HG02970 (cell line): Measurements from ENCODE around the gene KLHDC10.
"Not testable (repeated sequence)": the region's sequence is repeated elsewhere in the genome, so short reads cannot be mapped to it uniquely, and the experiment has no call there.

Experiments used
- ATAC-seq: cut with Tn5 transposase; IDR thresholded peaks from one replicate; pipeline ENCODE4 v1.9.1; 2021; ENCODE audit warnings: mild to moderate bottlenecking, moderate library complexity, moderate number of reproducible peaks; ENCODE audit not compliant: unreplicated experiment, low FRiP score

The KLHDC10 gene

DNA sequence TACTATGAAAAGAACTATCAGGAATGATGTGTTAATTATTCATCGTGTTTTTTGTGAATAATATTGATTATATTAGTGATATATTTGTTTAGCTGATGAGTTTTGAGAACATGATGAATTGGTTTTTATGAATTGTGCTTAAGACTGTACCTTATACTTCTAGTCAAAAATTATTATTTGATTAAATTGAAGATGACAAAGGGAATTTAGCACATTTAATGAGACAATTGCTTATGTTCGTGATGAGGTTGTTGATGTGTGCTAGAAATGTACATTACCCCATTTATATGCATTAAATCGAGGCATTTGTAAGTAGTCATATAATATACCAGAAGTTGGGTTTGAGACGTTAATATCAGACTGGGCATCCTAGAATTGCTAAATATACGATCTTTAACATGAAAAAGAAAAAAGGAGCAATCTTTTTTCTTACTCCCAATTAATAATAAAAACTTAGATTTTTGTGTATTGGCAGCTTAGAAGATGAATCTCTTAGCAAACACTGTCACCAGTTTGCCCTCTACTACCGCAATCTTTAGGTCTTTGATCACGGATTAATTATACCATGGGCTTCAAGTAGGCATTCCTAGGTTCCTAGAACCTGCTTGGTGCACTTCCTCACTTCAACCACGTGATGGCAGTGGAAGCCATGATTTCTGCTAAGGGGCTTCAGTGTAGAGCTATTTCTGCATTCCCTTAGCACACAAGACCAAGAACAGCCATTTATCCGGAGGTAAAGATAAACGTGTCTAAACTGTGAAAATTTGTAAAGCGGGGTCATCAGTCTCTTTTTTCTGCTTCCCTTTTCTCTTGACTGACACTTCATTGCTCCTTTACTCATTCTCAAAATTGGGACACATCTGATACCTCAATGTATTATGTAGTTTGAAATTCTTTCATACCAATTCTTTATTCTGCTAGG, 1.6 kb downstream of the KLHDC10 start:
- ATAC-seq, result no peak

DNA sequence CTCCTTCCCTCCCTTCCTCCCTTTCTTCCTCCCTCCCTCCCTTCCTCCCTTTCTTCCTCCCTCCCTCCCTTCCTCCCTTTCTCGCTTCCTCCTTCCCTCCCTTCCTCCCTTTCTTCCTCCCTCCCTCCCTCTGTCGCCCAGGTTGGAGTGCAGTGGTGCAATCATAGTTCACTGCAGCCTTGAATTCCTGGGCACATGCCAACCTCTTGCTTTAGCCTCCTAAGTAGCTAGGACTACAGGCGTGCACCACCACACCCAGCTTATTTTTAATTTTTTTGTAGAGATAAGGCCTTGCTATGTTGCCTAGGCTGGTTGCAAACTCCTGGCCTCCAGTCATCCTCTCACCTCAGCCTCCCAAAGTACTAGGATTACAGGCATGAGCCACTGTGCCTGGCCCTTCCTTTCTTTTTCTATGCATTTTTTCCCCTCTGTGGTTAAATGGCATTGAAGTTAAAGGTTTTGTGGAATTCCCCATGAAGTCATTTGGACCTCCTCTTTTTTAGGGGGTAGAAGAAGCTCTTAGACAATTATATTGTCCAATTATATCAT, 9.6 kb downstream of the KLHDC10 start:
- ATAC-seq, result no peak

DNA sequence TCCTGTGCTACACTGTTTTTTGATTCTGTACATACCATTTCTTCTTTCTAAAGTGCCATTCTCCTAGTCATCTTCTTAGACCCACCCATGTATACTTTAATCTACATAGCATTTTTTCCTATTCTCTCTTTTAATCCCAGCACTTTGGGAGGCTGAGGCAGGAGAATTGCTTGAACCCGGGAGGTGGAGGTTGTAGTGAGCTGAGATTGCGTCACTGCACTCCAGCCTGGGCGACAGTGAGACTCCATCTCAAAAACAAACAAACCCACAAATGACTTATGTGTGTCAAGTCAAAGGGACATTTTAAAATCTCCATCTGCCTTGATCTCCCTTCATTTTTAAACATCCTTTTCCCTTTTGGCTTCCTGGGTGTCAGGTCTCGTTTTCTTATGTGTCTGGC, 13.2 kb downstream of the KLHDC10 start:
- ATAC-seq, result not testable (repeated sequence)

DNA sequence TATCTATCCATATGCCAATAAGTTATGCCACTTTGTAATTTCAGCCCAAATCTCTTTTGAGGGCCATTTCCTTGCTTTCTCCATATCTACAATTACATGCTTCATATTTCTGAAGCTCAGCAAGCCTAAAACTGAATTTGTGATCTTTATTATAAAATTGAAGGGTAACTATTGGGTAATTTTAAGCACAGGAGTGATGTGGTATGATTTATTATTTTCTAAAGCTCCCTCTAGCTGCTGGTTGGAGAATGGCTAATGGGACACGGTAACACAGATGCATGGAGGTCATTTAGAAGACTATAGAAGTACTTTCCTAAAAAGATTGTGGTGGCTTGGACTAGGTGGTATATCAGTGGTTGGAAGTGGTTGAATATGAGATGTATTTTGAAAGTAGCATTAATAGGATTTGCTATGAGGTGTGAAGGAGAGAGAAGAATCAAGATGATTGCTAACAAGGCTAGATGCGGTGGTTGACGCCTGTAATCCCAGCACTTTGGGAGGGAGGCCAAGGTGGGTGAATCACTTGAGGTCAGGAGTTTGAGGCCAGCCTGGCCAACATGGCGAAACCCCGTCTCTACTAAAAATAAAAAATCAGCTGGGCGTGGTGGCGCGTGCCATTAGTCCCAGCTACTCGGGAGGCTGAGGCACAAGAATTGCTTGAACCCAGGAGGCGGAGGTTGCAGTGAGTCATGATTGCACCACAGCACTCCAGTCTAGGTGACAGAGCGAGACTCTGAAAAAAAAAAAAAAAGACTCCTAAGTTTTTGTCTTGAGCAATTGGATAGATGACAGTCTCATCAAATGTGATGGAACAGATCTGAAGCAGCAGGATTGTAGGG, 13.9 kb downstream of the KLHDC10 start:
- no peak for ATAC-seq

DNA sequence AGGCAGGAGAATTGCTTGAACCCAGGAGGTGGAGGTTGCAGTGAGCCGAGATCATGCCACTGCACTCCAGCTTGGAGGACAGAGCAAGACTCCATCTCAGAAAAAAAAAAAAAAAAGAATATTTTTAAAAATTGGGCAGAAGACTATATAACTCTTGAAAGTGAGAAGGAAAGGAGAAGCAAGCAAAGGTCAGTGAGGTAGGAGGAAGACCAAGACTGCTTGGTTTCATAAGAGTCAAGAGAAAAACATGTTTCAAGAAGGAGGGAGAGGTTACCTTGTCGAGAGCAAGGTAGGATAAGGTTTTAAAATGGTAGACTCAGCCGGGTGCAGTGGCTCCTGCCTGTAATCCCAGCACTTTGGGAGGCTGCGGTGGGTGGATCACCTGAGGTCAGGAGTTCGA, 14.9 kb downstream of the KLHDC10 start:
- ATAC-seq, result not testable (repeated sequence)

DNA sequence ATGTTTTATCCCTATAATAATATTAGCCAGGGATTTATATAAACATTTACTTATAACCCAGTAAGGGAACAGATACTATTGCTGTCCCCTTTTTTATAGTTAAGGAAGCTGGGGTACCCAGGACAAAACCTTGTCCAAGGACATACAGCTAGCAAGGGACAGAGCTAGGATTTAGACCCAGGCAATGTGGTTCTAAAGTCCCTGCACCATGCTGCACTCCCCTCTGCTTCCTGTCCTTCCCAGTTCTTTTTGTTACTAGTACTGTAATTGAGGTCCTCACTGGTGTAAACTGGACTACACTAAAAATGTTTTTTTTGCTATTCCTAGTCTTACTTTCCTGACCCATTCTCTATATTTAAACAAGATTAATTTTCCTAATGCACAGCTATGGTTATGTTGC, 16.6 kb downstream of the KLHDC10 start:
- no peak for ATAC-seq

DNA sequence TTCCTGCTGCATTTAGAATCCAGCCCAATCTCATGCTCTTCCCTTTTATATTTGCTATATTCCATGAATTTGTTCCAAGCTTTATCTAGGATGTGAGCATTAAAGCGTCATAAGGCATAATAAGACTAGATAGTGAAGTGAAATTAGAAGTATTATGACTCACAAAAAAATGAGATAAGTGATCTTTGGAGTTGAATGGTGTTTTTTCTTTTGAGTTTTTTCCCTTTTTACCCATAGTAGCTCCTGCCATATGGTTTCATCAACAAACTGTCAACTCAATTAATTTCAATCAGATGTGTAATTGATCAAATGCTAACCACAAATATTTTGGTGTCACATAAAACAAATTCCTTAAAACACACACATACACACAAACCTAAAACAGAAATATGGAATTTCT, 17.0 kb downstream of the KLHDC10 start:
- ATAC-seq, result no peak

DNA sequence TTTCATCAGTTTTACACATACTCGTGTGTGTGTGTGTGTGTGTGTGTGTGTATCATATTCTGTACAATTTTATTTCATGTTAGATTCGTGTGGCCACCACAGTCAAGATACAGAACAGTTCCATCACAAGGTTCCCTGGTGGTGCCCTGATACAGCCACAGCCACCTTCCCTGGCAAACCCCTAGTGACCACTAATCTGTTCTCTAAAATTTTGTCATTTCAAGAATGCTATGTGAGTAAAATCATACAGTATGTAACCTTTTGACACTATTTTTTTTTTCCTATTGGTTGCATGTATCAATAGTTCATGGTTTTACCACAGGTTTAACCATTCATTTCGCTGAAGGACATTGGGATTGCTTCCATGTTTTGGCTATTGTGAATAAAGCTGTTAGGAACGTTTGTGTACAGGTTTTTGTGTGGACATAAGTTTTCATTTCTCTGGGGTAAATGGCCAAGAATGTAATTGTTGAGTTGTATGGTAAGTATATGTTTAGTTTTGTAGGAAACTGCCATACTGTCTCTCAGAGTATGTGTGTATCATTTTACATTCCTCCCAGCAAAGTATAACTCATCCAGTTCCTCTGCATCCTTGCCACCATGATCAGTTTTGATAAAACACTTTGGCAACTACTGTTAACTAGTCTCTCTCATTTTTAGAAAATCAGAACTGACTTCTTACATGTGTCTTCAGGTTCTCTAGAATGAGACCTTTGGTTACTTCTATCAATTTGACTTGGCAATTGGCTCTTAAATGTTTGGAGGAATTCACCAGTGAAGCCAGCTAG, 20.6 kb downstream of the KLHDC10 start:
- no peak for ATAC-seq

DNA sequence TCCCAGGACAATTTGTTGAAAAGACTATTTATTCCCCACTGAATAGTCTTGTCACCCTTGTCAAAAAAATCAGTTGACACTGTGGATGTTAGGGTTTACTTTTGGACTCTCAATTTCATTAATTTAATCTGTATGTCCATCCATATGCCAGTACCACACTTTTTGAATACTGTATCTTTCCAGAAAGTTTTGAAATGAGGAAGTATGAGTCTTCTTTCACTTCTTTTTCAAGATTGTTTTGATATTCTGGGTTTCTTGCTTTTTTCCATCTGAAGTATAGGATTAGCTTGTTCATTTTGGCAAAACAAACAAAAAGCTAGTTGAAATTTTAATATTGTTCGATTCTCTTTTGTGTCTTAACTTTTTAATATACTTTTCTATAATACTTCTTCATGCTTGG, 21.7 kb downstream of the KLHDC10 start:
- ATAC-seq, result no peak

DNA sequence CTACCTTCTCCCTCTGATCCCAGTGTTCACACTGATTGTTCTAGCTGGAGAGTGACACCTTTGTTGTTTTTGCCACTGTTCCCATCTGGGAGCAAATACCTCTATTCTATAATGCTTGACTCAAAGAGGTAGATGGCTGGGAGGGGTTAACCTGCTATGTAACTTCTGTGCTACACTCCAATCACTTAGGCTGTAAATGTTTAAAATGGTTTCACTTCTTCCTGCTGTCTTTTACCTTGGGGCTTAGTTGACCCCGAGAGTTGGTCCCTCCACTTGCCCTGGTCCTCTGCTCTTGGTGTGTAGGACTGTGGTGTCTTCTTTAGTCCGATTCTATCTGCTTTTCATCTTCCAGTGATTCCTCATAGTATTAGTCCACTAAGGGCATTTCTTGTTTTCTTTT, 22.3 kb downstream of the KLHDC10 start:
- ATAC-seq, result no peak

DNA sequence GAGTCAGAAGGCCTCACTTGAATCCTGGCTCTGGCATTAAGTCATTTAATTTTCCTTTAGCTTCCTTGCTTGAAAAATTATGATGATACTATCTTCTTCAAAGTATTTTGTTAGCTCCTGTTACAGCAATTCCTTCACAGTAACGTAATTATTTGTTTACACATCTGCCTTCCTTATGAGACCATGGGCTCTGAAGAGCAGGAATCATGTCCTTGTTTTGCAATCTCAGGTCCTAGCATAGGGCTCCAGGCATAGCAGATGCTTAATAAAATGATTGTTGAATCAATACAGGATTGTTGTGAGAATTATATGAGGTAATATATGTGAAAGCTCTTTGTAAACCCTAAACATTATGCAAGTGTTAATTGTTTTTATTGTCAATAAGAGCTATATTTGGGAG, 25.5 kb downstream of the KLHDC10 start:
- no peak for ATAC-seq

DNA sequence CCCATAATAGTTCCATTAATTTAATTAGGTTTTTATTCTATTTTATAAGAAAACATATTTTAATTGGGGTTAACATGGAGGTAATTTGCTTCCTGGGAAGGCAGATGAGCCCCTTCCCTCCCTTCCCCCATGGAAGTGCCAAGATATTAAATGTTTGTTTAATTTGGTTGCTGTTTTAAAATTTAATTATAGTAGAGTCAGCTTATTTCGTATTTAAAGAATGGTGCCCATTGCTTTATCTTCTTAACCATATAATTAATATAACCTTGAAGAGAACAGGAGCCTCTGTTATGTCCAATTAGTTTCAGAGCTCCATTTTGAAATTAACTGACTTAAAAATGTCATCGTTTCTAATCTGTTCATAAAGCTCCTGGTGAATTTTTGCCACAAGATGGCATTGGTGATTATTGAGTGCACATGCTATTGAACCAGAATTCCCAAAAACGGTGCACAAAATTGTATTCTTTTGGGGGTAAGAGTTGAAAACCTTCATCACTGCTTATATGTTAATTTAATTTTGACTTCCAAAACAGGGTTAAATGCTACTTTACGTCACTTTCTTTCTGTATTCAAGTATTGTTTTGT, 26.0 kb downstream of the KLHDC10 start:
- no peak for ATAC-seq

DNA sequence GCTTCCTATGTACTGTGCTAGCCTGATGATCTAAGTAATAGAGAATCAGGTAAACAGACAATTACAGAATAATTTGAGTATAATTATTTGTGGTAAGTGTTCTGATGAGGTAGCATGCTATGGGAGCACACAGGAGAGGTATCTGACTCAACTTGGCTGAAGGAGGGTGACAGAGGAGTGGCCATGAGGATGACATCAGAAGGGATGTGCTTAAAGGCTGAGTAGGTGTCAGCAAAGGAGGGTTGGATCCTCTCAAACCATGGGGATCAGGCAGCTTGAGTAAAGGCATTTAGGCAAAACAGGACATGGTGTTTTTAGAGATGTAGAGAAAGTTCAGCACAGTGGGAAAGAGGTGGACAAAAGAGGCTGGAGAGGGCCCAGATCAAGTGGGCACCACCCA, 29.0 kb downstream of the KLHDC10 start:
- no peak for ATAC-seq

DNA sequence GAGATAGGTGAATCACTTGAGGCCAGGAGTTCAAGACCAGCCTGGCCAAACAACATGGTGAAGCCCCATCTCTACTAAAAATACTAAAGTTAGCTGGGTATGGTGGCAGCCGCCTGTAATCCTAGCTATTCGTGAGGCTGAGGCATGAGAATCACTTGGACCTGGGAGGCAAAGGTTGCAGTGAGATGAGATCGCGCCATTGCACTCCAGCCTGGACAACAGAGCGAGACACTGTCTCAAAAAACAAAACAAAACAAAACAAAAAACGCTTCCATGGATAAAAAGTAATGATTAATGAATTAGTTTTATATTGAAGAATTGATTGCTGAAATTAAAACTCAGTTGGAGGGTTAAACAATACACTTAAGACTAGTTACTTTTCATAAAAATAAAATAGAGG, 32.3 kb downstream of the KLHDC10 start:
- ATAC-seq, result no peak

DNA sequence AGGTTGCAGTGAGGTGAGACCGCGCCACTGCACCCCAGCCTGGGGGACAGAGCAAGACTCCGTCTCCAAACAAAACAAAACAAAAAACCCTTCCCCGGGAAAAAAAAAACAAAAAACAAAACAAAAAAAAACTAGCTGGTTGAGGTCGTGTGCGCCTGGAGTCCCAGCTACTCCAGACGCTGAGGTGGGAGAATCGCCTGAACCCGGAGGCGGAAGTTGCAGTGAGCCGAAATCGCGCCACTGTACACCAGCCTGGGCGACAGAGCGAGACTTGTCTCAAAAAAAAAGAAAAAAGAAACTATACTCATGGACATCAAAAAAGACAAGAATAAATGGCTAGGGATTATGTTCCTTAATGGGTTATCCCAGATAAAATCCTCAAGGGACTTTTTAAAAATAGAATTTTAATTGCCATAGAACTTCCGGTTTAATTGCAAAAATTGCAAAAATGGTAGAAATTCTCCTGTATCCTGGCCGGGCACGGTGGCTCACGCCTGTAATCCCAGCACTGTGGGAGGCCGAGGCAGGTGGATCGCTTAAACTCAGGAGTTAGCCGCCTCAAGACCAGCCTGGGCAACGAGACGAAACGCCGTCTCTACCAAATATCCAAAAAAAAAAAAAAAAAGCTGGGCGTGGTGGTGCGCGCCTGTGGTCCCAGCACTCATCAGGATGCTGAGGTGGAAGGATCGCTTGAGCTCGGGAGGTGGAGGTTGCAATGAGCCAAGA, 37.8 kb downstream of the KLHDC10 start:
- no peak for ATAC-seq

DNA sequence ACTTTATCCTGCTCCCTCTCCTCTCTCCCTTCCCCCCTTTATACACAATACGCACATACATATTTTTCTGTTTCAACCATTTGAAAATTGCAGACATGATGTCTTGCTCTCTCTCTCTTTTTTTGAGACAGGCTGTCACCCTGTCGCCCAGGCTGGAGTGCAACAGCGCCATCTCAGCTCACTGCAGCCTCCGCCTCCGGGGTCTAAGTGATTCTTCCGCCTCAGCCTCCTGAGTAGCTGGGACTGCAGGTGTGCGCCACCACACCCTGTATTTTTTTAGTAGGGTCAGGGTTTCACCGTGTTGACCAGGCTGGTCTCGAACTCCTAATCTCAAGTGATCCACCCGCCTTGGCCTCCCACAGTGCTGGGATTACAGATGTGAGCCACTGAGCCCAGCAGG, 38.5 kb downstream of the KLHDC10 start:
- ATAC-seq, result no peak

DNA sequence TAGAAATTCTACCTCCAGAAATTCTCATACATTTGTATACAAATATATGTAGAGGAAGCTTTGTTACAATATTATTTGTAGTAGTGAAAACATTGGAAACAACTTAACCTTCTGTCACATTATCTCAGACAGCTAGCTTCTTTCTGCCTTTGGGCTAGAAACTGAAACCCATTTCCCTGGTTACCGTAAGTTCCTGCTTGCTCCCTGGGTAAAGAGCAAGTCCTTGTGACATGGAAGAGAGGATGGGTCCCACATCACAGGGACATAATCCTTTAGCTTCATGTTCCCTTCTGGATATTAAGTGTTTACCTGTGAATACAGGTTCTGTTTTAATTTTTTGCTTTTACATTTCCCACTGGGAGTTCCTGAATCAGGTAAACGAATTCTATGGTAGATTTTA, 41.8 kb downstream of the KLHDC10 start:
- ATAC-seq, result no peak

DNA sequence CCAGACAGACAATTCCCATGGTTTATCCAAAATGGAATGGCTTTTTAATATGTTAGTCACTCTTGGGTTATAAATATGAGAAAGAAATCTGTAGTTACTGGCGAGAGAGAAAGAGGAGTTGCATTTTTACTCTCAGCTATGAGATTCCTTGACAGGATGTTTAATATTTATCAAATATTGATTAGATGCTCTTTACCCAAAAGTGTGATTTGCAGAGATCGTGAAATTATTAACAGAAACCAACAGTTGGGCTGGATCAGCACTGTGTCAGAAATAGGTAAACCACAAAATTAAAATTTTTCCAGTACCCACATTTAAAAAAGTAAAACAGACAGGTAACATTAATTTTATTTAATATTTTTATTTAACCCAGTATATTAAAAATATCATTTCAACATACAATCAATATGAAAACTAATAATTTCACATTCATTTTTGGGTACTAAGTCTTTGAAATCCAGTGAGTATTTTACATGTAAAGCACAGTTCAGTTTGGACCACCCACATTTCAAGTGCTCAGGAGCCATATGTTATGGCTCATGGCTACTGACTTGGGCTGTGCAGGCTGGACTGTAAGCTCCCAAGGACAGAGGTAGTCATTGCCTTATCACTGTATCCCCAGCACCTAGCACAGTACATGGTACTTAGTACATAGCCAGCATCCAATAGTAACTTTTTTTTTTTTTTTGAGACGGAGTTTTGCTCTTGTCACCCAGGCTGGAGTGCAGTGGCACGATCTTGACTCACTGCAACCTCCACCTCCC, 42.5 kb downstream of the KLHDC10 start:
- no peak for ATAC-seq

DNA sequence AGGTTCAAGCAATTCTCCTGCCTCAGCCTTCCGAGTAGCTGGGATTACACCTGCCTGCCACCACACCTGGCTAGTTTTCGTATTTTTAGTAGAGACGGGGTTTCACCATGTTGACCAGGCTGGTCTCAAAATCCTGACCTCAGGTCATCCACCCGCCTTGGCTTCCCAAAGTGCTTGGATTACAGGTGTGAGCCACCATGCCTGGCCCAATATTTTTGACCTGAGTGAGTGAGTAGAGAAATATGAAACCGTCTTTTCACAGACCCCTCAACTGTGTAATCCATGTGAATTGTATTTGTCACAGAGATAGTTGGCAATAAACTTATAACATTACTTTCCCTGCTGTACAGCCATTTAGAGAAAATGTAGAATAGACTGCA, 43.1 kb downstream of the KLHDC10 start:
- not testable (repeated sequence) for ATAC-seq
